IMR-90 (cell line): ENCODE results near the gene MLANA. TPM values are rescaled to one million over a fixed set of nuclear protein-coding genes. Genes with fewer than 3 reads are reported as not detected.

Experiments used
- ATAC-seq: fragments of 200-7000 bp; cut with Tn5 transposase; 2 replicates; pipeline ENCODE4 v1.9.1; 2020; ENCODE audit warnings: low read depth, mild to moderate bottlenecking, moderate library complexity
- BruUV-seq: library from RNA; stranded (reverse); fragments of 400-500 nt; replicated peaks from 2 replicates; lab custom pipeline; 2021; lab: Mats Ljungman, UMichigan
- CTCF ChIA-PET: fragments of 300-600 bp; formaldehyde crosslinking; extraction: SDS; loops from one replicate; lab custom pipeline; 2021; ENCODE audit warnings: antibody characterized with exemption; lab: Yijun Ruan, JAX
- POLR2A ChIA-PET: fragments of 300-600 bp; sonication (Branson Sonifier 250); formaldehyde crosslinking; loops from one replicate; lab custom pipeline; 2022; ENCODE audit warnings: antibody characterized with exemption; ENCODE audit not compliant: unreplicated experiment; lab: Charles Lee
- DNase-seq: peaks from one replicate; pipeline ENCODE4 v3.0.0; 2013
- H2AFZ ChIP-seq: replicated peaks from 2 replicates; pipeline ENCODE3; 2013; ENCODE audit warnings: low read length, mild to moderate bottlenecking; ENCODE audit not compliant: poor library complexity
- H2AK5ac ChIP-seq: 2 replicates; pipeline ENCODE4 v1.6.1; 2013; ENCODE audit warnings: low read depth, low read length, inconsistent platforms
- H2AK9ac ChIP-seq: replicated peaks from 2 replicates; pipeline ENCODE3; 2013; ENCODE audit warnings: mild to moderate bottlenecking, low read depth, low read length, moderate library complexity; ENCODE audit not compliant: poor library complexity
- H2BK120ac ChIP-seq: 2 replicates; pipeline ENCODE4 v1.6.1; 2013; ENCODE audit warnings: low read depth, low read length, inconsistent platforms
- H2BK15ac ChIP-seq: 3 replicates; pipeline ENCODE4 v1.6.1; 2013; ENCODE audit warnings: low read depth, low read length, inconsistent platforms
- H2BK20ac ChIP-seq: 2 replicates; pipeline ENCODE4 v1.6.1; 2013; ENCODE audit warnings: low read depth, mild to moderate bottlenecking, inconsistent platforms, low read length, moderate library complexity
- H2BK5ac ChIP-seq: 2 replicates; pipeline ENCODE4 v1.6.1; 2013; ENCODE audit warnings: mild to moderate bottlenecking, low read depth, low read length, inconsistent platforms; ENCODE audit not compliant: poor library complexity, severe bottlenecking
- H3K14ac ChIP-seq: replicated peaks from 2 replicates; pipeline ENCODE4 v1.6.1; 2013; ENCODE audit warnings: low read depth, low read length, inconsistent platforms
- H3K18ac ChIP-seq: 2 replicates; pipeline ENCODE4 v1.6.1; 2013; ENCODE audit warnings: low read depth, low read length, control low read depth
- H3K23ac ChIP-seq: 2 replicates; pipeline ENCODE4 v1.6.1; 2013; ENCODE audit warnings: low read depth, low read length, inconsistent platforms
- H3K27ac ChIP-seq: 2 replicates; pipeline ENCODE4 v1.5.1; 2013; ENCODE audit warnings: mild to moderate bottlenecking, control low read depth, low read length; ENCODE audit not compliant: insufficient read depth
- H3K27me3 ChIP-seq: 2 replicates; pipeline ENCODE4 v1.6.1; 2013; ENCODE audit warnings: low read length; ENCODE audit not compliant: control insufficient read depth, insufficient read depth
- H3K36me3 ChIP-seq: 2 replicates; pipeline ENCODE4 v1.6.1; 2013; ENCODE audit warnings: low read length, mixed read lengths; ENCODE audit not compliant: control insufficient read depth, insufficient read depth
- H3K4ac ChIP-seq: 2 replicates; pipeline ENCODE4 v1.6.1; 2013; ENCODE audit warnings: low read depth, low read length, inconsistent platforms
- H3K4me1 ChIP-seq: 2 replicates; pipeline ENCODE4 v1.6.1; 2013; ENCODE audit warnings: low read length, mixed read lengths; ENCODE audit not compliant: control insufficient read depth, insufficient read depth
- H3K4me2 ChIP-seq: 2 replicates; pipeline ENCODE4 v1.6.1; 2013; ENCODE audit warnings: low read depth, mild to moderate bottlenecking, control low read depth, low read length, moderate library complexity
- H3K4me3 ChIP-seq: 2 replicates; pipeline ENCODE4 v1.5.1; 2013; ENCODE audit warnings: low read depth, mild to moderate bottlenecking, control low read depth, low read length, moderate library complexity; ENCODE audit not compliant: insufficient read depth
- H3K56ac ChIP-seq: 2 replicates; pipeline ENCODE4 v1.6.1; 2013; ENCODE audit warnings: low read length, inconsistent platforms; ENCODE audit not compliant: insufficient read depth; ENCODE audit errors: extremely low read depth
- H3K79me1 ChIP-seq, 2 experiments: 2 replicates each; pipeline ENCODE4 v1.6.1; 2013; ENCODE audit warnings: low read length in 2 of 2, inconsistent platforms in 1 of 2, low read depth in 1 of 2
- H3K9ac ChIP-seq: 2 replicates; pipeline ENCODE4 v1.6.1; 2013; ENCODE audit warnings: low read depth, low read length, control low read depth
- H3K9me1 ChIP-seq: 2 replicates; pipeline ENCODE4 v1.6.1; 2013; ENCODE audit warnings: low read length, inconsistent platforms; ENCODE audit not compliant: insufficient read depth
- H3K9me3 ChIP-seq: 2 replicates; pipeline ENCODE4 v1.6.1; 2013; ENCODE audit warnings: low read length; ENCODE audit not compliant: control insufficient read depth, insufficient read depth
- H4K20me1 ChIP-seq: 2 replicates; pipeline ENCODE4 v1.6.1; 2013; ENCODE audit warnings: low read length, inconsistent platforms; ENCODE audit not compliant: insufficient read depth
- H4K5ac ChIP-seq: 2 replicates; pipeline ENCODE4 v1.6.1; 2013; ENCODE audit warnings: mild to moderate bottlenecking, low read depth, low read length, control low read depth
- H4K8ac ChIP-seq, 2 experiments: 2 replicates each; pipeline ENCODE4 v1.6.1; 2013; ENCODE audit warnings: low read depth in 2 of 2, low read length in 2 of 2, control low read depth in 1 of 2, inconsistent platforms in 1 of 2
- H4K91ac ChIP-seq: 2 replicates; pipeline ENCODE4 v1.6.1; 2013; ENCODE audit warnings: low read depth, low read length, inconsistent platforms; ENCODE audit not compliant: insufficient read depth
- BHLHE40 ChIP-seq: fragments of 150-350 bp; IDR thresholded peaks from 2 replicates; pipeline ENCODE4 v1.6.1; 2016; ENCODE audit warnings: mild to moderate bottlenecking, low read depth, low read length
- CTCF ChIP-seq: conservative IDR thresholded peaks from 2 replicates; pipeline ENCODE4 v1.5.1; 2012; ENCODE audit warnings: mild to moderate bottlenecking, low read depth, low read length, improper control_type of control experiment
- POLR2A ChIP-seq: IDR thresholded peaks from 2 replicates; pipeline ENCODE4 v1.6.1; 2012; ENCODE audit warnings: mild to moderate bottlenecking, low read depth, low read length
- RAD21 ChIP-seq: IDR thresholded peaks from 2 replicates; pipeline ENCODE4 v1.6.1; 2012; ENCODE audit warnings: low read length, improper control_type of control experiment
- USF2 ChIP-seq: fragments of 150-350 bp; IDR thresholded peaks from 2 replicates; pipeline ENCODE4 v1.6.1; 2017; ENCODE audit warnings: mild to moderate bottlenecking, antibody characterized with exemption, low read length, low read depth
- WGBS, 2 experiments: methylation state at CpG; one replicate each; pipeline versions ENCODE4 v1.1.5 to v1.1.7; 2013; ENCODE audit warnings: missing lambda C conversion rate in 2 of 2; ENCODE audit not compliant: insufficient read length in 1 of 2; ENCODE audit errors: extremely low coverage in 2 of 2; 5-methylcytosine and 5-hydroxymethylcytosine counted together
- dilution Hi-C: fragments of 300-500 bp; cut with HindIII; formaldehyde crosslinking; loops from one replicate; pipeline ENCODE4 v1.14.3; 2018; ENCODE audit warnings: low sequenced_read_pairs; ENCODE audit not compliant: unreplicated experiment
- in situ Hi-C: fragments of 300-500 bp; cut with MboI; formaldehyde crosslinking; loops from 3 replicates; pipeline ENCODE4 v1.14.3; 2019; ENCODE audit warnings: low sequenced_read_pairs, inconsistent platforms, mixed read lengths
- intact Hi-C: fragments of 100-400 bp; cut with micrococcal nuclease; formaldehyde crosslinking; loops from 2 replicates; pipeline ENCODE4 v1.10.0; 2022
- polyA plus RNA-seq, 3 experiments: library from polyadenylated mRNA; depleted of rRNA; stranded (reverse); fragments of >200 nt; gene quantifications; 2 replicates each; pipeline ENCODE4 v1.2.3, GENCODE V29; 2012; ENCODE audit warnings: low replicate concordance in 1 of 3
- total RNA-seq: library from RNA; depleted of rRNA; stranded (reverse); fragments of >200 nt; gene quantifications from 2 replicates; pipeline ENCODE4 v1.2.3, GENCODE V29; 2012
- TF ChIP-seq, protein P1 (sequence below): fragments of 150-350 bp; IDR thresholded peaks from 2 replicates; pipeline ENCODE4 v1.6.1; 2016; ENCODE audit warnings: low read depth, mild to moderate bottlenecking, low read length, moderate library complexity, borderline replicate concordance

The MLANA gene
- total and polyA plus RNA-seq, 2 of the 4 experiments (the other 2 are of a cell fraction): not detected

GRCh38 chr9:5876711-5877110, 14.0 kb upstream of the MLANA start:
- Histone ChIP-seq H3K14ac (no peak overlapping the region), H2BK20ac (no peak overlapping the region), H4K20me1 (no peaks in the 10 kb centered on the region), H3K23ac (no peak overlapping the region), H3K4me2 (no peak overlapping the region), H2AK5ac (no peak overlapping the region), H3K4me1 (no peaks in the 10 kb centered on the region), H3K4me3 (no peak overlapping the region), H4K91ac (no peak overlapping the region), H2AFZ (no peak overlapping the region), H3K9me3 (no peaks in the 10 kb centered on the region), H3K79me1 (no peaks in the 10 kb centered on the region), H2BK5ac (no peak overlapping the region), H3K56ac (no peak overlapping the region), H3K9ac (no peak overlapping the region), H2BK120ac (no peak overlapping the region), H3K36me3 (no peaks in the 10 kb centered on the region), H3K18ac (no peak overlapping the region), H2BK15ac (no peak overlapping the region), H2AK9ac (no peak overlapping the region), H3K27ac (no peak overlapping the region), H4K5ac (no peak overlapping the region), H3K27me3 (no peaks in the 10 kb centered on the region), H3K4ac (no peak overlapping the region), H3K9me1 (no peaks in the 10 kb centered on the region), H4K8ac (no peak overlapping the region)
- dilution Hi-C loops: no loop called here
- DNase-seq (no peak), ATAC-seq (no peak)
- intact Hi-C loops: no loop called here
- BruUV-seq: no TSS peak
- CTCF ChIA-PET: no interaction called here
- TF ChIP-seq USF2 (no peak), RAD21 (no peak), POLR2A (no peak), BHLHE40 (no peak), CTCF (no peak)
- TF ChIP-seq, protein P1, sequence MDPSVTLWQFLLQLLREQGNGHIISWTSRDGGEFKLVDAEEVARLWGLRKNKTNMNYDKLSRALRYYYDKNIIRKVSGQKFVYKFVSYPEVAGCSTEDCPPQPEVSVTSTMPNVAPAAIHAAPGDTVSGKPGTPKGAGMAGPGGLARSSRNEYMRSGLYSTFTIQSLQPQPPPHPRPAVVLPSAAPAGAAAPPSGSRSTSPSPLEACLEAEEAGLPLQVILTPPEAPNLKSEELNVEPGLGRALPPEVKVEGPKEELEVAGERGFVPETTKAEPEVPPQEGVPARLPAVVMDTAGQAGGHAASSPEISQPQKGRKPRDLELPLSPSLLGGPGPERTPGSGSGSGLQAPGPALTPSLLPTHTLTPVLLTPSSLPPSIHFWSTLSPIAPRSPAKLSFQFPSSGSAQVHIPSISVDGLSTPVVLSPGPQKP: no peak
- POLR2A ChIA-PET: no interaction called here
- 90% methylated on average over 1 of the region's 7 CpGs; no CpG with 5 or more reads in 1 of the 2 experiments for WGBS, 2 experiments
- in situ Hi-C loops: no loop called here
